ENCODE results near the gene TBRG4.

The TBRG4 gene

GRCh38 chr7:45145881-45146280, 34.4 kb upstream of the TBRG4 start:
- no peak for DNase-seq

DNA sequence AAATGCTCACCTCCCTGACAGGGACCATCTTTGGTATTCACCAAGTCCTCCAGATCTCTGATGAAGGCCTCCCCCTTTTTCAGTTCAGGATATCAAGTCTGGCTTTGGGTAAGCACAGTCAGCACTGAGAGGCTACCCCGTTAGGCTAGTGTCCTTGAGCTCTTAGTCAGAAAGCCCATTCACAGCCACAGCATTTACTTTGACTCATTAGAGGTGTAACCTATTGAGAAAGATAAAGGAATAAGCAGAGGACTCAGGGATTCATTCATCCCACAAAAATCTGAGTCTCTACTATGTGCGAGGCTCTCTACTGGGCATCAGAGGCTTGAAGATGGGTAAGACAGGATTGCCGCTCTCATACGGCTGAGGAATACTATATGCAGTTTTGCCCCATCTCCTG, 32.1 kb upstream of the TBRG4 start:
- no peak for DNase-seq

- DNase-seq, result no peak
Measured at GRCh38 chr7:45140827-45141226, 29.3 kb upstream of the TBRG4 start.

DNA sequence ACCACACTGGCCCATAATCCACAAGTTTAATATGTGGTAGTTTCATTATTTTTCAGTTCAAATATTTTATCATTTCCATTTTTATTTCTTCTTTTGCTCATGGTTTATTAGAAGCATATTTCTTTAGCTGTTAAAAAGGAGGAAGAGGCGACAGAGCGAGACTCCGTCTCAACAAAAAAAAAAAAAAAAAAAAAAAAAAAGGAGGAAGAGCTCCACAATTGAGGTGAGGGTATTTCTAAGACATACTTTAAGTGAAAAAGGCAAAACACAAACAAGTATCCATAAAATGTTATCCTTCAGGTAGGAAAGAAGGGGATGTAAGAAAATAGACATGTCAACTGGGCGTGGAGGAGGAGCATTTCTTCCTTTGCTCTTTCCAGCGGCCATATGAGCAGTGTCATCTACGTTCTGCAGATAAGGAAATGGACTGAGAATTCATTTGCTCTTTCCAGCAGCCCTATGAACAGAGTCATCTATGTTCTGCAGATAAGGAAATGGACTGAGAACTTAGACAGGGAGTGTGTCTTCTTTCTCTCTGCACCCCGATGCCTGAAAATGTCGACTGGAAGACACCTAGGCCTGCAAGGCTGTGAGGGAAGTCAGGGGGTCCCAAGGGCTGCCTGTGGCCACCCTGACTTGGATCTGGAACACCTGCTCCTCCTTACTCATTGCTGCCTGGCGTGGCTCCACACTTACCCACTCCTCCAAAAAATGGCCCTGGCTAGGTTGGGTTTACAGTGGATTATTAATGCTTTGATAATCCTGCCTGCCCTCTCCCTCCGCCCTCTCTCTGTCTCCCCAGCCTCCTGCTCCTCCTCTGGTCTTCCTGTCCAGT, 27.2 kb upstream of the TBRG4 start:
- no peak for DNase-seq

DNA sequence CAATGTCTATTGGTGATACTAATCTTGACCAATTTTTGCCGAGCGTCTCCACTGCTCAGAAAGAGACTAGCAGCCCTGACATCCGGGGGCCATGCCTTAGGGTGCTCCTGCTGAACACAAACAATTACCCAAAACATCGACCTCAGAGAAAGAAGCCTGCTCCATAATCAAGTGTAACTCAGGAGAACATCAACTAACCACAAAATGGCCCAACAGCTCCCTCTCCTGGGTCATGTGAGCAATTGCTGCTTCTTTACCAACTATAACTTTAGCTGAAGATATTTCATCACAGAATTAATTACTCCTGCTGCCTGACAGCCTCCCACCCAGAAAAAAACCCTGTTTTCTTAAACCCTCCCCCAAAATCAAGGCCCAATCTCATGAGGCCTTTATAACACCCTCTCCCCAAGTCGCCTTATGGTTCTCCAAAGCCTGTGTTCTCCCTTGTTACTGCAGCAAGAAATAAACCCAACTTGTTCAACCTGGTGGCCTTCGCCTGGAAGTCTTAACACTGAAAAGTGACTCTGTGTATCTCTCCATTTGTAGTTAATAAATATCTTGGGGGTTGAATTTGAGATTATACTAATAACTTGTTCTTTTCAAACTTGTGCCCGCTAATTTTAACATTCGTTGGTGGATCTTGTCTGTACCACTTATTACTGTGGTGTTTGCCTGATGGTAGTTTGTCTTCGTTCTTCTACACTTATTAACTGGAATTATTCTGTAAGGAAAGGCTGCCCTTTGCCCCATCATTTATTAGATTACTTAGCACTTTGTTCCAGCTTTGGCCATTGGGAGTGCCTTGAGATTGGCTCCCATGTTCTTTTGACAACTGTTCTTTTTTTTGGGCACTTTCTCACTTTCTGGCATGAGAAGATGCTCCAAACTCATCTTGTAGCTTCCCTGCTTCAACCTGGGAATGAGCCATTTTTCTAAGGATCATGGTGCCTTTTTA, 24.9 kb upstream of the TBRG4 start:
- peak in 49 of 56 donors; percentile 3 to 71 (median 33) for DNase-seq

DNA sequence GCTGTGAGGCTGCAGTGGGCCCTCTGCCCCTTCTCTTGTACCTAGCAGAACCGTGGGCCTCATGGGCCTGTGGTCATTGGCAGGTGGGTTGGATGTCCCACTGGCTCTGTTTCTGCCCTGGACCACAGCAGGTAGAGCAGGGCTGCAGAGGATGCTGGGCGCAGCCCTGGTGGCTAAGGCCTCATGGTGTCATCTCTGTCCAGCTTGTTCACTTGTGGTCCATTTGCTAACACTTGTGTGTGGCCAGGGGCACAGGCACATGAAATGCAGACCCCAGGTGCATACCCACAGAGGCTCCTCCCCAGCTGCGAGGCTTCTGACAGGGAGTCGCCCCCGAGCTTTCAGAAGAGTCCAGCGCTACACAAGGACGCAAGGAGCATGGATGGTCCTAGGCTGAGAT, 22.4 kb upstream of the TBRG4 start:
- no peak for DNase-seq

- no peak for DNase-seq
Measured at GRCh38 chr7:45133352-45133751, 21.9 kb upstream of the TBRG4 start.

DNA sequence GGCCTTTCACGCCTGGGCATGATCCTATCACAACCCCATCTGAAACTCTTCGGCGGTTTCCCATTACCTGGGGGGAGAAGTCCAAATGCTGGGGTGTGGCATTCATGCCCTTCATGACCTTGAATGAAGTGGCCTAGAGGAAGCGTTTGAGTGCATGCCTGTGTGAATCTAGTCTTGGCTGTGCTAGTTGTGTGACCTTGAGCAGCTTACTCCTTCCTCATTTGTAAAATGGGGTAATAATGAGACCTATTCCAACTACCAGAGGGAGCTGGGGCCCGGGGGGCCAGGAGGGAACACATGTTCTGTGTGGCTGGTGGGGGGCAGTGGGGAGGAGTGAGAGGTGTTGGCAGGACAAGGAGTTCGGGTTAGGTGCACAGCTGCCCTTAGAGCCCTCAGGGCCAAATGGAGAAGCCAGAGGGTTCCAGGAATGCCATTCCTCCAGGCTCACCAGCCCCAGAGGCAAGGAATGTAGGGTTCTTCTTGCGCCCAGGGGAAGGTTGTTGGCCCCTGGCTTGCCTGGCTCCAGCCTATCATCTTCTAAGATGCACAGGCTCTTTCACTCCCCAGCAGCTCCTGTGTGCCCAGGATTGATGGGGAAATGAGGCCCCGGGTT, 21.3 kb upstream of the TBRG4 start:
- DNase-seq, result no peak

- DNase-seq, result no peak
Measured at GRCh38 chr7:45131891-45132290, 20.4 kb upstream of the TBRG4 start.

DNA sequence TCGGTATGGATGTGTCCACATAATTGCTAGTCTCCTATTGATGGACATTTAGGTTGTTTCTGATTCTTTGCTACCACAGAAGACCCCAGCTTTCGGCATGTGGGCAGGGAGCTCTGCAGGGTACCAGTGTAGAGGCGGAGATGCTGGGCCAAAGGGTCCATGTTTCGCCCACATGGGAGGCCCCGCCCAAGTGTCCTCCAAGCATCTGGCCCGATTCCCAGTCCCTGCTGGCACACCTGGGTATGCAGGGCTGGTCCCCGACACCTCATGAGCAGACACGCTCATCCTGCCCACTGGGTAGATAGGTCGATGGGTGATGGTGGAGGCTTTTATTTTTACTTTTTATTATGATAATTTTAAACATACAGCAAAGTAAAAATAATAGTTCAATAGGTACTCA, 19.4 kb upstream of the TBRG4 start:
- DNase-seq, result no peak

GRCh38 chr7:45129906-45130305, 18.4 kb upstream of the TBRG4 start:
- no peak for DNase-seq

- DNase-seq, result no peak
Measured at GRCh38 chr7:45129181-45129800, 17.8 kb upstream of the TBRG4 start.

GRCh38 chr7:45126920-45127319, 15.4 kb upstream of the TBRG4 start:
- DNase-seq, result no peak

GRCh38 chr7:45126201-45126600, 14.7 kb upstream of the TBRG4 start:
- no peak for DNase-seq

- no peak for DNase-seq
Measured at GRCh38 chr7:45125193-45125904, 13.9 kb upstream of the TBRG4 start.

- DNase-seq, result no peak
Measured at GRCh38 chr7:45123913-45124710, 12.6 kb upstream of the TBRG4 start.

DNA sequence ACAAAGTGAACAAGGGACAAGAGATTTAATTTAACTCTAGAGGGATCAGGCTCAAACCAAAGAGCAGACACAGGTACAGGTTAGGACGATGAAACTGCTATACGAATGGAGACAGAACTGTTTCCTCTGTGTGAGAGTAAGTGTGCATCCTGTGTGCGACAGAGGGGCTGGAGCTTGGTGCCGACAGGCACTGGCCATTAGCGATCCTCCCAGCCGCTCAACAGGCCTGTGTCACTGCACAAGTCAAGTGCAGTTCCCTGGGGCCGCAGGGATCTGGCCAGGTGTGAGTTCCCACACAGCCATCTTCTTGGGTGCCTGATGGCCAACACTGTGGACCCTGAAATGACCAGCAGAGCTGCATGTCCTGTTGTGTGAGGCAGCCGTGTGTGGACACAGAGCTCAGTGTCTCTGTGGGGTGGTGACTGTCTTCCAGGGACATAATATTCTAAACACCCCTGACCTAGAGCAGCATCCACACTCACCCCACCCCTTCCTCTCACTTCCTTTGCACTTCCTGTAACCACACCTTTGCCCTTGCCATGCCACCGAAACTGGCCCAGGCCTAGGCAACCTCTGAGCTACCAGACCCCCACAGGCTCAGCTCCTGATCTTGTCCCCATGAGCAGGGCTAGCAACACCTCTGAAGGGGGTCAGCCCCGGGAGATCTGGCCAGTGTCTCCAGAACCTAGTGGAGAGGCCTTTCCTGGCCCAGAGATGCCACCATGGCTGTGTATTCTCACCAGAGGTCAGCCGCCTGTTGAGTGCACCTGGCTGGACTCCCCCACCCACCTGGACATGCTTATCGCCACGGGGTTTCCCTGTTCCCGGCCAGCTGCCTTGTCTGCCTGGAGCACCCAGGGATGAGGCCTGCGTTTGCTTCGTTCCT, 11.7 kb upstream of the TBRG4 start:
- no peak for DNase-seq

DNA sequence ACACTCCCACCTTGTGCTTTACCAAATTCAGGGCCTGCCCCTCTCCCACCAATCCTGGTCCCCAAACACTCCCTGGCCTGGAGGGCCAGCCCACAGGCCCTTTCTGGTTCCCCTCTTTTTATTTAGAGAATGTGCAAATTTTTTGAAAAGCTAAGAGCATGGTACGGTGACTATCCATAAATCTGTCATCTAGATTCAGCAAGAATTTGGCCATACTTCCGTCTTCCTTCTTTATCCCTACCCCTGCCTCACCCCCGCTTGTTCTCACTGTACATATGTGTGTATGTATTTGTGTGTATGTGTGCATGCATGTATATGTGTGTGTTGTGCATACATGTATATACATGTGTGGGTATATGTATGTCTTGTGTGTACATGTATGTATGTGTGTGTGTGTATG, 8.1 kb upstream of the TBRG4 start:
- DNase-seq, result no peak

DNA sequence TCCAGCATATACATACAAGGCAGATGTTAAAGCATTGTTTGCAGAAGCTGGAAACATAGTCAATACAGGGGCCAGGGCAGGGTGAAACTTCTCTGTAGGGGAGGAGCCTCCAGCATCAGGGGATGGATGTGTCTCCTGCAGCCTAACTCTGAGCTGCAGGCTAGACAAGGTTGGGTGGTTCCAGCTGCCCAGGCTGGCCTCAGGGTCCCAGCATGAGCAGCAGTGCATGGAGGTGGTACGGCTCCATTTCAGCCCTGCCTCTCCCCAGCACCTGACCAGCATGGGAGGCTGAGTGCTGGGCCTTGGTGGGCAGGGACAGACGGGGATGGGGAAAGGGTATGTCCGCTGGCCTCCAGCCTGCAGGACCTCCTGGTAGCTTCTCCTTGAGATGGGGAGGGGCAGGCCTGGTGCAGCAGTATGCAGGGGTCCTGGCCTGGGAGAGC, 7.4 kb upstream of the TBRG4 start:
- no peak for DNase-seq
